GM19455 (cell line): ENCODE measurements around the gene RHCG.

Experiments
- ATAC-seq: cut with Tn5 transposase; IDR thresholded peaks from one replicate; pipeline ENCODE4 v1.9.1; 2021; ENCODE audit not compliant: unreplicated experiment

The RHCG gene

DNA sequence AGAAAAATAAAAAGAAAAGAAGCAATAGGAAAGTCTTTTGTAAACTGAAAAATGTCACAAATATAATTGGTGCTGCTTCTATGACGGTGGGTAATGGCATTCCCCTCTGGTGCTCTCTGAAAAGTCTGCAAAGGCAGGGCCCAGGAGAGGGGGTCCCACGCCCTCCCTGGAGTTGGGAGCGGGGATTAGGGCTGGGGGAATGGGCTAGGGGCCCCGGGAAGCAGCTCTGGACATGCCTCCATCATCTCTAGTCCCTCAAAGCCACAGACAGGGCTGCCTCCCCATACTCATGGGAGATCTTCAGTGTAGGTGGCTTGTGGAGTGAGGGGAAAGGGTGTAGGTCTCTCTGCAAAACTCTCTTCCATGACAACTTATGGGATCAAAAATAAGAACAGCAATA lies 7.8 kb upstream of the RHCG start:
- no peak for ATAC-seq

- no peak for ATAC-seq
These were observed 6.6 kb upstream of the RHCG start for GRCh38 chr15:89502867-89503595.

- ATAC-seq: no peak
These were observed 5.3 kb upstream of the RHCG start for GRCh38 chr15:89501646-89502045.

- no peak for ATAC-seq
These were observed 4.3 kb upstream of the RHCG start for GRCh38 chr15:89500397-89501270.

DNA sequence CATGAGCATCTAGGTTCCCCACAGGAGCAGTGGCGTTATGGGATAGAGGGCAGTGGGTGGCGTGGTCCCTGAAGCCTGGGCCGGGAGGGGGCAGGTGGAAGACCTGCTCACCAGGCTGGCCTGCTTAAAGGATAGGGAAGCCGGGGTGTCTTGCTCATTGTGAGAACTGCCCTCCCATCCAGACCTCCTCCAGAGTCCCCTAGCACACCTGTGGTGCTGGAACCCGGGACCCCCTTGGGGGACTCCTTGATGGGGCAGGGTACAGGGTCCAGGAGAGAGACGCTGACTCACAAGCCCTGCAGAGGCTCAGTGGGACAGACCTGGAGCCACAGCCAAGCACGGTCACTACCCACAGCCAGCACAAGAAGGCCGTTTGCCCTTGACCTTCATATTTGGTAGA lies 2.8 kb upstream of the RHCG start:
- ATAC-seq: no peak

DNA sequence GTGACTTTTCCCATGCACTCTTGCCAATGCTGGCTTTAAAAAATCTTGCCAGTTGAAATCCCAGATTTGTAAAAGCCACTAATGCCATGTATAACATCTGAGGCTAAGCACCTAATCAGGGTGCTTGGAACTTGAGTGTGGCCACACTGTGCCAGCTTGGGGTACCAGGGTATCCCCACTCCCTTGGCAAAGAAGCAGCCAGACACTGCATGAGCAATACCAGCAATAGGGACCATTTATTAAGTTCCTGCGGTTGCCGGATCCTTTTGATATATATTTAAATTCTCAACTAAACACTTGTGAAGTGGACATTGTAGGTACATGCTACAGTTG lies 2.2 kb upstream of the RHCG start:
- ATAC-seq: no peak

- no peak for ATAC-seq
These were observed 848 bp upstream of the RHCG start for GRCh38 chr15:89497231-89497630.

DNA sequence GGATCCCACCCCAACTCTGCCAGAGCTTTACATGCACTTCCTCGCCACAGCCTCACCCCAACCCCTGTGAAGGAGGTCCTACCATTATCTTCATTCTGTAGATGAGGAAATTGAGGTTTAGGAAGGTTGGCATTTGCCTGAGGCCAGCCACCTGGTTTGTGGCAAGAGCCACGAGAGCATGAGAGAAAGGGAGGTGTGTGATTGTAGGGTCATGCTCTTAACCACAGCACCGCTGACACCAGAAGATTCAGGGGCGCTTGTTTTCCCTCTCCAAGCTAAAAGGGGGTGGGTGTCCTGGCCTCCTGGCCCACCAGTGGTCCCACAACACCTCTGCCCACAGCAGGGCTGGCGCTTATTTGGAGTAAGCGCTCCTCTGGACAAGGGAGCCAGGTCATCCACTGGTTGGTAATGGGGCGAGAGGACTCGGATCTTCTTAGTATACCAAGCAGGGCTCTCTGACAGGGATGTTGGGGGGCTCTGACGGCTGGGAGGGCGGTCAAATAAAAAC lies 691 bp downstream of the RHCG start:
- no peak for ATAC-seq

DNA sequence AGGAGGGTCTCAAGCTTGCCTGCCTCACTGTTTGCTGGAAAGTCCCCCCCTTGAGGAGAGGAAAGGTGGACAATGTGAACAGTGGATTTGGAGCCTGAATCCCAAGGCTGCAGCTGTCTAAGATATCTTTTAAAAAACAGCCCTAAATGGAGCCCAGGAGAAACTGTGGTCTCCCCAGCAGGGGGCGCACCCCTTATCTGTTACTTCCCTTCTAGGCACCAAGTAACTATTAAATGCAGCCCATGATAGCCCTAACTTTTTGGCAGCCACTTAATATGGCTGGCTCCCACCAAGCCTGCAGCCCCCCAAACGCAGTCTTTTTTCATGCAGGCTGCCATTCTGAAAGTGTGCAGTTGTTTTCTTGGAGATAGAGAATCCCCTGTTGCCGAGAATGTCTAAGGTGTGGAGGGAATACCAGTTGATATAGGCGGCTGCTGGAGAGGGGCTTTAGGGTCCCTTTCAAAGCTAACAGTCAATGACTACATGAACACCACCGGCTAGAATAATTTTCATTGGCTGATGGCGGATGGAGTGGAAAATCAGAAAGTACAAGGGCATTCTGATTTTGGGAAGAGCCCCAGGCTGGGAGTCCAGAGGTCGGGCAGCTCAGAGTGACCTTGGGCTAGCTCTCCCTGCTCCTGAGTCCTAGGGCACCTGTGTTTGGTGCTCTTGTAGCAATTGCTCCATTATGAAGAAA lies 1.3 kb downstream of the RHCG start:
- ATAC-seq: no peak

GRCh38 chr15:89494031-89494430 lies 2.4 kb downstream of the RHCG start:
- ATAC-seq: no peak

DNA sequence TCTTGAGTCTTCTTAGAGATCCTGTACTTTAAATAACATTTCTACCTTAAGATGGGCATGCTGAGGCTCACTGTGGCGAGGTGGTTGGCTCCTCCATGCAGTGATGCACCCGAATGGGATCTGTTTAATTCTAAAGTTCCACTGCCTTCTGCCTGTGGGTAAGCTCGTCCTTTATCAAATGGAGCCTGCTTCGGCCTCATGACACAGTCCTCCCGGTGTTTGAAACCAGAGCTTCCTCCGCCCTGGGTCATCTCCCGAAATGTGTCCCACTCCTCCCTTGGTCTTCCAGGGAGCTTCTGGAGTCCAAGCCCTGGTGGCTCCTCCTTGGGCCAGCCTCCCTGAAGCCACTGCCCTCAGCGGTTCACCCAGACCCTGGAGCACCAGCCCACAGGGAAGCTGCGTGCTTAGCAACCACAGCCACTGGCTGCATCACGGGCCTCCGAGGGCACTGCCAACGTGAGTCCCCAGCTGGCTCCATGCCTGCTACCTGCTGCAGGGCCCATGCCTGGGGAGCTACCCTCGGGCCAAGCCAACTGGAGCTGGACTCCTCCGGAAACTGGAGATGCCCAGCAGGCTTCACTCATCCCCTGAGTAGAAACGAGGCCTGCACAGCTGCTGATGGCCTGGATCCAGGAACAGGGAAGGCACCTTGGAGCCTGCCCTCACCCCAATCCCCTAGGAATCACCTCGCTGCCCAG lies 3.3 kb downstream of the RHCG start:
- ATAC-seq: no peak

- no peak for ATAC-seq
These were observed 4.2 kb downstream of the RHCG start for GRCh38 chr15:89492111-89492641.

DNA sequence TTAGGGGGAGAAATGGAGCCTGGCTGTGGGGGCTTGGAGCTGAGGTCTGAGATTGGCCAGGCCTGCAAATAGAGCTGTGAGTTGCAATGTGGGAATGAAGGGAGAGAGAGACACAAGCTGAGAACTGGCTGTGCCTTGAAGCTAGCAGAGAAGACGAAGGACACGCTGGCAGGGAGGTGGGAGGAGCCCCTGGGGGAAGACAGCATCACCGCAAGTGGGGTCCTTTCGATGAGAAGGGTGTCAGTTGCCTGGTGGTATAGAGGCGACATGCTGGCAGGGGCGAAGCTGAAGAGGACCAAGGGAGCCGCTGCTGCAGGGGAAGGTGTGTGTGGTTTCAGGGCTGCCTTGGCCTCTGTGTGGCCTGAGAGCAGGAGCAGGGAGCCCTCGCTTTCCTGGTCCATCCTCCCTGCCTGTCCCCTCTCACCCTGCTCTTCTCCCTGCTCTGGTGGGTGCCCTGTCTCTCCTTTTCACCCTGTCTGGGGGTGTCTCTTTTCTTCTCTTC lies 5.5 kb downstream of the RHCG start:
- no peak for ATAC-seq

DNA sequence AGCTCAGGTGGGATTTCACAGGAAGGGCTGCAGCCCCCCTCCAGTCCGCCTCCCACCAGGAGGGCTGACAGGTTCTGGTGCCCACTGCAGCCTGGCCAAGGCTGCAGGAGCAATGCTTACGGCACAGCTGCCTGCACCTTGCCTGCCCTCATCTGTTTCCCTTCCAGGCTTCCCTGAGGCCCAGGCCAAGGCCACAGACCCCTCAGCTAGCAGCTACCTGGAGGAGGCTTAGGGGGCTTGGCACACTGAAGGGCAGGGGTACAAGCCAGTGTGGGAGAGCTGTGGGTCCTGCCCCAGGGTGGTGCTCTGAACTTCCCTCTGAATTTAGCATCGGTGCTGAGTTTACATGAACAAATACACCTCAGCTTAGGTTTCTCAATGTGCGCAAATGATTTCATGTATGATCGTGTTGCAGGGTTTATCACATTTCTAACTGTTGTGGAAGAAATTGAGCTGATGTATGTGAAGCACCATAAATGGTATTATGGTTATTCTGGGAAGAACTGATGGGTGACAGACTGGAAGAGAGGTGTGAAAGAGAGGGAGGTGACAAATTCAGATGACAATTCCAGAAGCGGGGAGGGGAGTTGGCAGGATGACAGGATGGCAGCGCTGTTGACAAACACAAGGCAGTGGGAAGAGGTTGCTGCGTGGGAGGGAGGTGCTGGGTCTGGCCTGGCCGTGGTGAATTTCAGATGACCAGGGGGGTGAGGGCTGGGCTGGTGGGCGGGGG lies 6.1 kb downstream of the RHCG start:
- no peak for ATAC-seq

DNA sequence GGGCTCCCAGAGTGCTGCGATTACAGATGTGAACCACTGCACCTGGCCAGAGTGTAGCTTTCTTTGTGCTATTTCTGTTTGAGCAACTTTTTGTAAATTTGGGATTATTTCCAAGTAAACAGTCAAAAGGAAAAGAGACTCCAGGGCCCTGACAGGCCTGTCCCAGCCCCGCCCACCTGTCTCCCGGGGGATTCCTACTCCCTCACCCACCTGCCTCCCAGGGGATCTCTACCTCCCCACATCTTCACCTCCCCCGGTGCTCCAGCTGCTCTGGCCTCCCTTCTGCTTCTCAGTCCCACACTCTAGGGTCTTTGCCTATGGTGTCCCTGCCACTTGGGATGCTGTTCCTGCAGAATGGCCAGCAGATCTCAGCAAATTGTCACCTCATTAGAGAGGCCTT lies 7.0 kb downstream of the RHCG start:
- ATAC-seq: no peak

GRCh38 chr15:89487791-89488190 lies 8.6 kb downstream of the RHCG start:
- ATAC-seq: no peak

- ATAC-seq: no peak
These were observed 9.7 kb downstream of the RHCG start for GRCh38 chr15:89486726-89487050.

- no peak for ATAC-seq
These were observed 13.3 kb downstream of the RHCG start for GRCh38 chr15:89483079-89483478.

DNA sequence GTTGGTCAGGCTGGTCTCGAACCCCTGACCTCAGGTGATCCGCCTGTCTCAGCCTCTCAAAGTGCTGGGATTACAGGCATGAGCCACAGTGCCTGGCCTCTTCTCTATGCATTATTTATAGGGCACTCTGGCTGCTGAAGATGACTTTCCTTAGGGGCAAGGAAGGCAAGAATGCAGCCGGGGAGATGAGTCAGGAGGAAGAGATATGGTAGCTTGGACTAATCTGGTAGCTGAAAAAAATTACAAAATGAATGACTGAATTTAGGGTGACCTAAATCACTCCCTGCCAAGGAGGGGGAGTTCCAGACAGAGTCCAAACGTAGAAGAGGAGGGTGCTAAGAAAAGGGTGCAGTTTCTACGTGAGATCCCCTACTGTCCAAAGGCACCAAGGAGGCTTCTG lies 14.2 kb downstream of the RHCG start:
- no peak for ATAC-seq

DNA sequence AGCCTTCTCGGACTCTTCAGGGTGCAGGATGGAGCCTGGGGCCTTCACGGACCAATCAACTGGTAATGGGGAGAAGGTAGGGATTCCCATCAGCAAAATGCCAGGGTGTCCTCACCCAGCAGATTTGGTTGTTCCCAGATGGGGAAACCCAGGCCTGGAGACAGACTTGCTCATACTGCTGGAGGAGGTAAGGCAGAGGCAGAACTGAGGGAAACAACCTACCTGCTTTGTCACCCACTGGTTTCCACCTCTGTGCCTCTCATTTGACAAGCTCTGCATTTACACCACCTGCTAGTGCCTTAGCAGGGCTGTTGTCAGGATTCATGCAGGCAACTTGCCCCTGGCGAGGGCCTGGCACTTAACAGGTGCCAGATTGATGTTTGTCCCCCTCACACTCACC lies 15.9 kb downstream of the RHCG start:
- no peak for ATAC-seq
